SK-MEL-5 (cell line): ENCODE data around the gene ENOX1. TPM values are rescaled to one million over a fixed set of nuclear protein-coding genes. Genes with fewer than 3 reads are reported as not detected.
"Not testable (repeated sequence)": the region's sequence is repeated elsewhere in the genome, so short reads cannot be mapped to it uniquely, and the experiment has no call there.

Experiments
- DNase-seq: peaks from one replicate; pipeline ENCODE4 v3.0.0-alpha.2; 2016; ENCODE audit warnings: low read depth, low spot score
- in situ Hi-C: cut with HindIII; loops from 2 replicates; pipeline ENCODE4 v1.10.0; 2016; ENCODE audit warnings: low sequenced_read_pairs, high pct_unique_total_duplicates, low pct_unique_long_range_greater_than_20kb
- total RNA-seq: library from RNA; depleted of rRNA; stranded (reverse); fragments of >200 nt; shearing (Covaris generic); gene quantifications from 2 replicates; pipeline ENCODE4 v1.2.3, GENCODE V29; 2014

The ENOX1 gene
- total RNA-seq, 1 experiment from 2014 or later: 14.2 TPM

DNA sequence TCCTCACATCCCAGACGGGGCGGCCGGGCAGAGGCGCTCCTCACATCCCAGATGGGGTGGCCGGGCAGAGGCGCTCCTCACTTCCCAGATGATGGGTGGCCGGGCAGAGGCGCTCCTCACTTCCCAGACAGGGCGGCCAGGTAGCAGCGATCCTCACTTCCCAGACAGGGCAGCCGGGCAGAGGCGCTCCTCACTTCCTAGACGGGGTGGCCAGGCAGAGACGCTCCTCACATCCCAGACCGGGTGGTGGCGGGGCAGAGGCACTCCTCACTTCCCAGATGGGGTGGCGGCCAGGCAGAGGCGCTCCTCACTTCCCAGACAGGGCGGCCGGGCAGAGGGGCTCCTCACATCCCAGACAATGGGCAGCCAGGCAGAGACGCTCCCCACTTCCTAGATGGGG, 370.4 kb downstream of the ENOX1 start:
- in situ Hi-C loops, DNase-seq: not testable (repeated sequence)

GRCh38 chr13:43415903-43416391, 370.8 kb downstream of the ENOX1 start:
- in situ Hi-C loops, DNase-seq: not testable (repeated sequence)

DNA sequence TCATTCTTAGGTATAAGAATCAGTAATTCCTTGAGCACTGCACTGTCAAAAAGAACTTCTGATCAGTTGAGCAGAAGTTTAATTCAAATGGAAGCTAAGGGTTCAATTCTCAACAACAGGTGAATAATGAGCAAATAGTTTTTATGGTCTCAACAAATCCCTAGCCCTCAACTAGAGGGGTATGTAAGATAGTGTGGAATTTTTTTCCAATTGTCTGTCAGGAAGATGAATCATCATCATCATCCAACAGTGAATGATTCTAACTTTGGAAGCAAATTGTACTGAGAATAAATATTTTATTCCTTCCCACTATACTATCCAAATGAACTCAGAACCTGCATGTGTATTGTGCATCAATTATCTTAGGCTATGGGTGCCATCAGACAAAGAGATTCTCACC, 372.7 kb downstream of the ENOX1 start:
- no peak for DNase-seq
- in situ Hi-C loops: no loop called here

- in situ Hi-C loops: no loop called here
- no peak for DNase-seq
Measured at GRCh38 chr13:43411741-43412140, 375.0 kb downstream of the ENOX1 start.

- in situ Hi-C loops: no loop called here
- peak; percentile 79 for DNase-seq
Measured at GRCh38 chr13:43411211-43411610, 375.6 kb downstream of the ENOX1 start.

GRCh38 chr13:43408274-43408673, 378.5 kb downstream of the ENOX1 start:
- in situ Hi-C loops: no loop called here

GRCh38 chr13:43407023-43407581, 379.7 kb downstream of the ENOX1 start:
- DNase-seq: no peak
- in situ Hi-C loops: no loop called here

More at GRCh38 chr13:43408274-43408673, 378.5 kb downstream of the ENOX1 start:
- DNase-seq: no peak

DNA sequence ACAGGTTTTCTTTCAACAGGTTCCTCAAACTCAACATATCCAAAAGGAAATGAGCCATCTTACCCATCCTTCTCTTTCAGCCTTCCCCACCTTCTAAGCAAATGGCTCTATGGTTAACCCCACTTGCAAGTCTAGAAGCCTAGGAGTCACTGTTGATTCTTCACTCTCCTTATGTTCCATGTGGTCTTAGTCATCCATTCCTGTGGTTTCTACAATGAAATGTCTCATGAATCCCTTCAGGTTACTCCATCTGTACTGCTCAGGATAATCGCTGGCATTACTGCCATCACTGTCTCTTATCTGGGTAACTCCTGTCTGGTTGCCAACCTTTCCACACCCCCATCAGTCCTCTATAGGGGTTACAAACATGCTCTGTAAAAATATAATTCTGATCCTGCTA, 381.3 kb downstream of the ENOX1 start:
- in situ Hi-C loops: no loop called here
- peak; percentile 19 for DNase-seq

DNA sequence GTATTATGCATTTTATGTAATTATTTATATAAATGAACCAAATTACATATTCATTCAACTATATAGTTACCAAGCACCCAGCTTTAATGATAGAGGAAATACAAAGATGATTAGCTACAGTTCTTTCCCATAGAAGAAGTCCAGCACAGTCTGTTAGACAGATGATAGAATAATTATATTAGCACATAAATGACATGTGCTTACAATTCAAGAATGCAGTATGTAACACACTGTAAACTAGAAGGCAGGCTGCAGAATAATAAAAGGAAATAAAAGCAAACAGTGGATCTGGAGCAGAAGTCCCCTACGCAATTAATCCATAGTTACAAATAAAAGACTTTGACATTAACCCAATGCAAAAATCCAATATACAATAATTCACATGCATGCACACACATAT, 384.4 kb downstream of the ENOX1 start:
- in situ Hi-C loops: no loop called here
- no peak for DNase-seq

DNA sequence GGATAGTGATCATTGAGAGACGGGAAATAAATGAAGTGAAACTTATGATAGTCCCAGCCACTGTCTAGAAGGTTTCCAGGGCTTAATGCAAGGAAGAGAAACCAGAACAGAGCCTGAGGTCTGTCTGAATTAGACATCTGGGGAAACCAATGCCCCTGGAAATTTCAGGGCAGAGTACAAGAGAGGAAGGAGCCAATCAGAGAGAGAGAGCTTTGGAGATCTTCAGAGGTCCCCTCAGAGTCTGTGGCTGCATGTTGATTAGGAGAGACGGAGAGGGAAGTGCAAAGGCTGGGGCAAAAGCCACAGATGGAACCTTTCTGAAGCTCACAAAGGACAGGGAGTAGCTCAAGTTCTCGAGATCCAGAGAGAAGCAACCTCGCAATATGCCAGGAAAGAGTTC, 385.4 kb downstream of the ENOX1 start:
- in situ Hi-C loops: no loop called here
- DNase-seq: no peak

DNA sequence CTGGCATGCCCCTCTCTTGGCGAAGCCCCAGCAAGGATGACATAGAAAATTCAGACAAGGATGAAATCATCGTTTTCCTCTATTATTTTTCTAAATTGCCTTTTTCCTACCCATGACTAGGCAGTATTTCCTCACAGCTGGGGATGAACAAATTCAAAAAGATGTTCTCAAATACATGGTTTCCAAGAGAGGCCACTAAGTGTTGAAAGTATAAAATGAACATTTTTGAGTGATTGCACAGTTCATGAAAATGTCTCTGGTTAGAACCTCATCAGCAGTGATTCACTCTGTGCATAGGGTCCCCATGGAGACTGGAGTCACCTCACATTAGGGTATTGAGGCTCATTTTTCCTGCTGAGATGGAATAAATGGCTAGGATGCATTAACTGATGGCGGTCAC, 389.7 kb downstream of the ENOX1 start:
- DNase-seq: no peak
- in situ Hi-C loops: no loop called here

- in situ Hi-C loops: no loop called here
- DNase-seq: no peak
Measured at GRCh38 chr13:43391036-43391435, 395.7 kb downstream of the ENOX1 start.

GRCh38 chr13:43390619-43391018, 396.2 kb downstream of the ENOX1 start:
- DNase-seq: no peak
- in situ Hi-C loops: no loop called here

DNA sequence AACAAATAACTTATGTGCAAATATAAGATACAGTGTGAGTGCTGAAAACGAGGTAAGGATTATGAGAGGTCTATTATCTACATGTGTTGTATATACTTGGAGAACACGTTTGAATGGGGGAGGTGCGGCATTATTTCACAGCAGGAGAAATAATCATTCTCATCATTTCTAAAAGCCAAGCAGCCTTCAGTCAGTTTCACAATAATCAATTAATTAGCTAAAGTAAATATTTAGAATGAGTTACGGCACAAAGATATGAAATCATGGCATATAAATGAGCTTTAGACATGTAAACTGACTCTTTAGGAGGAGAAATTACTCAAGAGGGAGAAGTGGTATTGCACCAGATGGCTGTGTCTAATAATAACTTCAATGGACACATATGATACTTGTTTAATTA, 396.8 kb downstream of the ENOX1 start:
- no peak for DNase-seq
- in situ Hi-C loops: no loop called here

DNA sequence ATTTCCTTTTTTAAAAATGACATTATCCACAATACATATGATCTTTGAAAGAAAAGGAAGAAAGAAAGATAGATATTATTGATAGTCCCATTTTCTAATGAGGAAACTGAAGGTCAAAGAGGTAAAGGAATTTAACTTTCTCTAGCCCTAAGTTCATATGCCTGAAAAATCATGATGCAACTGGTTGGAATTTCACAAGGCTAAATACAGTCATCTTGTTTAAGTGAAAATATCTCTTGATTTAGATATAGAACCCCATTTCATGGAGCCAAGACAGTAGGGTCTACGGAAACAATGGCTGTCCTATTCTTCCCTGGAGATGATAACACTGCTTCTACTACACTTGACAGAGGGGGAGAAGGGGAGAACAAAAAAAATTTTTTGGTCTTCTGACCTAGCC, 397.2 kb downstream of the ENOX1 start:
- in situ Hi-C loops: no loop called here

DNA sequence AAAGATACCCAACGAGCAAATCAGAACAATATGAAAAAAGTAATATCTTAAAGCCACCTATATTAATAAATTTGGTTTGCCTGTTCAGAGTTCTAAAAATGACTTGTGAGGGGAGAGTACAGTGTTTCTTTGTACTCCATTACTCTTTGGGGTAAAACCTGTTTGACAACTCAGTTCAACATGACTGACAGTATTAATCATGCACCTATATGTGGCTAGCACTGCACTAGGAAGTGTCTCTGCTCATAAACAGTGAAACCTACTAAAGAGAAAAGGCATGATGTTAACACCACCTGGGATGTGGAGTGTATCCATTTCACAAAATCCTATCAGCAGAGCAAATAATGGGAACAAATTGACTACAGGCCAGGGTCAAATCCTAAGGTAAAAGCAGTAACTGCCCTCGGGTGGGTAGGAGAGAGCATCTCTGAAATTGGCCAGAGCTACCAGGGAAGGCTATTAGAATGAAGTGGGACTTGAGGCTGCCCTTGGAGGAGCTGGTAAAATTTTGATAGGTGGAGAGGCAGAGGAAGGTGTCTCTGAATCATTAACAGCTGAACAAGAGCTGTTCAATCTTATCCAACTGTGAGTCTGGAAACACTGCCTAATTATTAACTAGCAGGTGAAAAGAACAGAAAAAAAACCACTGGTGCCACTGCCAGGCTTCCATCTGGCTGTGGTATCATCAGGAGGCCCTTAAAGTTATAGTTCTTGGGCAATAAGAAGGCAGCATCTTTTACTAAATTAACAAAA, 398.3 kb downstream of the ENOX1 start:
- in situ Hi-C loops: no loop called here
- no peak for DNase-seq

More for the DNA sequence above, 397.2 kb downstream of the ENOX1 start:
- no peak for DNase-seq

GRCh38 chr13:43387880-43388279, 398.9 kb downstream of the ENOX1 start:
- DNase-seq: no peak
- in situ Hi-C loops: no loop called here

DNA sequence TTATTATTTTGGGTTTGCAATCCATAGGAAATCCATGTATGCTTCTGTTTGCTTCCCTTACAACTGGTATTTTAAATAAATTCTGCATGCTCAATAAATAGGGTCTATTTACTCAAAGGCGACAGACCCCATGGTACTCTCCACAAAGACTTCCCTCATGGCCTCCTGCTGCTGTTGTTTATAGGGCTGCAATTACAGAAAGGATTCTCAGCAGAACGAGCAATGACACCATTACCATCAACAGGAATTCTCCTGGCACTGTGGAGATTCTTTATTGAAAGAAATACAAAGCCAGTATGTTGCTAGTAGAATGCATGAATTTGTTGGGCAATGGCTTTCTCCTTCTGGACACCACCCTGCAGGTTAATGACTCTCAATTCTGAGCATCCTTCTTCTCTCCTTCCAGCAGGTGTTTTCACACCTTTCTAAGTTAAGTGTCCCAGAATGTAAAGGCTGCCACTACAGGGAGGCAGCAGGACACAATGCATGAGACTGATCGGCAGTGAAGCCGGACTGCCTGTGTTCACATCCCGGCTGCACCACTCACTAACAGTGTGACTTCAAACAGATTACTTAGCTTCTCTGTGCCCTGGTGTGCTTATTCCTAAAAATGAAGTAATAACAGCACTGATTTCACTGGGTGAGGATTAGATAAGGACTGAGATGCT, 403.1 kb downstream of the ENOX1 start:
- DNase-seq: no peak
- in situ Hi-C loops: no loop called here

DNA sequence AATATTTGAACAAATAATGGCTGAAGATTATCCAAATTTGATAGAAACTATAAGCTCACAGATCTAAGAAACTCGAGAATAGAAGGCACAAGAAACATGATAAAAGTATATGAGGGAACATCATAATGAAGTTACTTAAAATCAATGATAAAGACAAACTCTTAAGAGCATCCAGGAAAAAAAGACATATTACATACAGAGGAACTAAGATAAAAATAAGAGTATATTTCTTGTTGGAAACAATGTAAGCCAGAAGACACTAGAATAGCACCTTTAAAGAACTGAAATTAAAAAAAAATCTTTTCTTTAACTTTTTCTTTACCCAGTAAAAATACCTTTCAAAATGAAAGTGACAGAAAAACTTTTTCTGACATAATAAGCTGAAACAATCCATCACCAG, 407.0 kb downstream of the ENOX1 start:
- DNase-seq: no peak
- in situ Hi-C loops: no loop called here
